Measurements from ENCODE around the gene CHD9.
A peak's percentile ranks its signal among the peaks of the same experiment; 100 is the strongest.
"Not testable (repeated sequence)": the region's sequence is repeated elsewhere in the genome, so short reads cannot be mapped to it uniquely, and the experiment has no call there.

CHD9 gene, protein sequence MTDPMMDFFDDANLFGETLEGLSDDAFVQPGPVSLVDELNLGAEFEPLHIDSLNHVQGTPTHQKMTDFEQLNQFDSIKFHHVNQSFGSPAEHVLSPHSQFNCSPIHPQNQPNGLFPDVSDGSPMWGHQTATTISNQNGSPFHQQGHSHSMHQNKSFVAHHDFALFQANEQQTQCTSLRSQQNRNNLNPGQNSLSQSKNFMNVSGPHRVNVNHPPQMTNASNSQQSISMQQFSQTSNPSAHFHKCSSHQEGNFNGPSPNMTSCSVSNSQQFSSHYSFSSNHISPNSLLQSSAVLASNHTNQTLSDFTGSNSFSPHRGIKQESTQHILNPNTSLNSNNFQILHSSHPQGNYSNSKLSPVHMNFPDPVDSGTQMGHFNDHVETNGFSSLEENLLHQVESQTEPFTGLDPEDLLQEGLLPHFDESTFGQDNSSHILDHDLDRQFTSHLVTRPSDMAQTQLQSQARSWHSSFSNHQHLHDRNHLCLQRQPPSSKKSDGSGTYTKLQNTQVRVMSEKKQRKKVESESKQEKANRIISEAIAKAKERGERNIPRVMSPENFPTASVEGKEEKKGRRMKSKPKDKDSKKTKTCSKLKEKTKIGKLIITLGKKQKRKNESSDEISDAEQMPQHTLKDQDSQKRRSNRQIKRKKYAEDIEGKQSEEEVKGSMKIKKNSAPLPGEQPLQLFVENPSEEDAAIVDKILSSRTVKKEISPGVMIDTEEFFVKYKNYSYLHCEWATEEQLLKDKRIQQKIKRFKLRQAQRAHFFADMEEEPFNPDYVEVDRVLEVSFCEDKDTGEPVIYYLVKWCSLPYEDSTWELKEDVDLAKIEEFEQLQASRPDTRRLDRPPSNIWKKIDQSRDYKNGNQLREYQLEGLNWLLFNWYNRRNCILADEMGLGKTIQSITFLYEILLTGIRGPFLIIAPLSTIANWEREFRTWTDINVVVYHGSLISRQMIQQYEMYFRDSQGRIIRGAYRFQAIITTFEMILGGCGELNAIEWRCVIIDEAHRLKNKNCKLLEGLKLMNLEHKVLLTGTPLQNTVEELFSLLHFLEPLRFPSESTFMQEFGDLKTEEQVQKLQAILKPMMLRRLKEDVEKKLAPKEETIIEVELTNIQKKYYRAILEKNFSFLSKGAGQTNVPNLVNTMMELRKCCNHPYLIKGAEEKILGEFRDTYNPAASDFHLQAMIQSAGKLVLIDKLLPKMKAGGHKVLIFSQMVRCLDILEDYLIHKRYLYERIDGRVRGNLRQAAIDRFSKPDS (N-terminal part only)

DNA sequence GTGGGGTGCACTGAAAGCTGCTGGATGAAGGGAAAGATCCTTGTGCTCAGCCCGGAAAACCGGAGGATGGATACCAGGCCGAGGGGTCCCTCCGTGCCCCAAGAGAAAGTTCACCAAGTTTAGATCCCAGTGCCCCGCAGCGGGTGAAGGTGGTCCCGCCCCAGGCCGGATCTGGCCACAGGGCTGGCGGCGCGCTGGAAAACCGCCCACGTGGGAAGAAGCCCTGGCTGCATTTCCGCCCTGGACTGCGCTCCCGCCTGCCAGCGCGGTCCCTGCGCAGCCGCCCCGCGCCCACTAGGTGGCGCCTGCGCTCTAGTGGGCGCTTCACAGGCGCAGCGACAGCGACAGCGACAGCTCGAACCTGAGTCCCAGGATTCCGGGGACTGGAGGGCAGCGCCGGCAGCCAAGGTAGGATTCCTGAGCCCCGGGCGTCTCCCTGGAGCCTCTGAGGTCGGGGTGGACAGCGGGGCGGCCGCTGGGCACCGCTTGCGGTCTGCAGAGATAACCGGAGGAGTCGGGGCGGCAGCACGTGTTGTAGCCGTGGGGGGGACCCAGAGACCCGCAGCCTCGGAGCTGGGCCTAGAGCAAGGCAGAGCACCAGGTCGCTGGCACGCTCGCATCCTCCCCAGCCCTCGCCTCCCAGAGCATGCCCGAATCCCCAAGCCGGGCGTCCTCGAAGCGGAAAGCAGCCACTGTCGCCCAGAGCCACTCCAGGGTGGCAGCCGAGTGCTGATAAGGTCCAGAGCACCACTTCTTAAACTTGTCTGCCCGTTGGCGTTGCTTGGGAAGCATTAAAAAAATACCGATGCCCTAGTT lies at the start of gene CHD9:
Gene CHD9, plus strand, starts transcription at position 322 of the 816 bp plus-strand sequence. CDS start 101,099 bp downstream, outside the sequence.
- peak; percentile 64 to 70 for DNase-seq

DNA sequence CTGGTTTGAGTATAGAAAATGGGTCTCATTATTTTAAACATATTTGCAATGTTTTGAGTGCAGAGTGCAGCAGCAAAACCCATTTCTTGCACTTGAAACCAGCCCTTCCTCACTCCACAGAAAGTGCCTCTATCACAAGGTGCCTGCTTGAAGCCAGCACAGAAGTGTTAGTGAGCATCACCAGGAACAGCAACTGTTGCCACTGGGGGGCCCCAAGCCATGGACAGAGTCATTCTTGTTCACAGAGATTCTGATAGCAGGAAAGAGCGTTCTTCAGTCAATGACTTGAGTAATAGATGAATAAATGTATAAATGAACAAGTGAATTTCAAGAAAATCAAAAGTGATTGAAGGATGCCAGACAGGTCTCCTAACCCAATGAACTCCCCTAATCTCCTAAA lies 47.7 kb upstream of the CHD9 start:
- no peak for DNase-seq

DNA sequence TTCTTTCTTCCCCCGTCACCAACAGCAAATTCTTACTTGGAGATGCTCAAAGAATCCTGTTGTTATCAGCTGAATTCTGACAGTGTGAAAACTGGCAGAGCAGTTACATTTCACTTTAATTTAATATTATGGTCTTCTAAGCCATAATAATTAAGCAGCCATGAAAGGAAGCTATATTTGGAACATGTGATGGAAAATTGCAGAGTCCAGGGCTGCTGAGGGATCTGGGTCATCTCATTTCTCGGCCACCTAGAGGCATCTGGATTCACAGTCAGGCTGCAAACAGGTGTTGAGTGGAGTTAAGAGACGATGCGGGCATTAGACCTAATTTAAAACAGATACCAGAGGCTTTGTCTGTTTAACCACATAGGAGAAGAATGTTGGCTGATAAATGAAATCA lies 40.5 kb upstream of the CHD9 start:
- DNase-seq = no peak

DNA sequence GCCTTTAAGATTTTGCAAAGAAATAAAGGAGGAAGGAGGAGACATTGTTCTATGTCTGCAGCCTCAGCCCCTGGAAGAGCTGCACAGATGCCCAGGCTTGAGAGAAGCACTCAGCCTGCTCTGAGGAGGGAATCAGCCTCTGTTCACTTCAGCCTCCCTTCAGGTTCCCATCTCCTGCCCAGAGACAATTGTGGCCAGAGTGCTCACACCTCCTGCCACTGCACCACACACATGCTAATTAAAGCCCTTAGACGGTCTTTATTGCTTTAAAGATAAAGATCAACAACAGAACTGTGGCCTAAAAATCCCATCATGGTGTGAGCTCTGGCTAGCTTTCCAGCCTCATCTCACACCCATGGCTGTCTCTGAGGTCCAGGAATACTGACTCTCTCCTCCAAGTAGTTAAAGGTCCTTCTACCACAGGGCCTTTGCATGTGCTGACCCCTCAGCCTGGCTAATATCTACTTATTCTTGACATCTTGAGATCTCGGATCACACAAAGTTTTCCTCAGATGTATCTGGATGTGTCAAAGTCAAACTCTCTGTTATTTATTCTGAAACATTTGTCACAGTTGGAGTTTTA lies 35.9 kb upstream of the CHD9 start:
- no peak for DNase-seq

DNA sequence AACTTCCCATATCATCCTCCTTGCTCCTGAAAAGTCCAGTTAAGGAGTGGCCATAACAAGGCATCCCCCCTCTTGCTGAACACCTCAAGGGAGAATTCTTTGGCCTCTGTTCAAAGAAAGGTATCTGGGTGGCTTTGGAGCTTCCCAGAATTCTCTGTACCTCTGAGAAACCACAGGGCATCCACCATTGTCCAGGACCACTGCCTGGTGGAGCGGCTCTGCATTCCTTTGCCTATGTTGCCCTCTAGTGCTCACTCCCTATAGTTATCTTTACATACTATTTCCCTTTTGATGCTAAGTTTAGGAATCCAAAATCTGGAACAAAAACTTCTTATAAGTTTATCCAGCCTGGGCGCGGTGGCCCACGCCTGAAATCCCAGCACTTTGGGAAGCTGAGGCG lies 32.4 kb upstream of the CHD9 start:
- no peak for DNase-seq

DNA sequence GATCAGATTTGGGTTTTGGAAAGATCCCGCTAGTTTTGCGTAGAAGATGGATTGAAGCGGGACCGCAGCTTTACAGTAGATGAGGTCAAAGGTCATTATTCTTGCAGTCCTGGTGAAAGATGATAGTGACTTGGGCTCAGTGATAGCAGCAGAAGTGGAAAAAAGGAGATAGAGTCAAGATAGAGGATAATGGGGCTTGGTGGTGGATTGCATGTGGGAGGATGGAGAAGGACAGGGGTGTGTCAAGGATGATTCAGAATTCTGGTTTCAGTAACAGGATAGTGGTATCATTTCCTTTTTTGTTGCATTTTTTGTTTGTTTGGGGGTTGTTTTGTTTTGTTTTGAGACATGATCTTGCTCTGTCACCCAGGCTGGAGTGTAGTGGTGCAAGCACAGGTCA lies 30.7 kb upstream of the CHD9 start:
- DNase-seq = no peak

DNA sequence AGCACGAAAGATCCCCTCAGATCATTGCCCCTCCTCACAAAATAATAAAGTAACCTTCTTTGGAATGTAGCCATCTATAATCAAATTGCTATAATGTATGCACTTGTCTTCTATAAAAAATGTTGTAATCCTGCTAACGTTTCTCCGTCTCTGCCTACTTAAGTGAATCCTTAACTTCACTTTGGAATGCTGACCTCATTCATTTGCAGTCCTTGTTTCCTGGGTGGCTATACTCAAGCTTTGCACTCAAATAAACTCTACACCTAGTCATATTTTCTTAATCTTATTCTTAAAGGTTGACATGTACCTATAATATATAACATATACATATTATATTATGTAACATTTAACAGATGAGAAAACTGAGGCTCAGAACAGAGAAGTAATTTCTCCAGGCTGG lies 24.8 kb upstream of the CHD9 start:
- no peak for DNase-seq

DNA sequence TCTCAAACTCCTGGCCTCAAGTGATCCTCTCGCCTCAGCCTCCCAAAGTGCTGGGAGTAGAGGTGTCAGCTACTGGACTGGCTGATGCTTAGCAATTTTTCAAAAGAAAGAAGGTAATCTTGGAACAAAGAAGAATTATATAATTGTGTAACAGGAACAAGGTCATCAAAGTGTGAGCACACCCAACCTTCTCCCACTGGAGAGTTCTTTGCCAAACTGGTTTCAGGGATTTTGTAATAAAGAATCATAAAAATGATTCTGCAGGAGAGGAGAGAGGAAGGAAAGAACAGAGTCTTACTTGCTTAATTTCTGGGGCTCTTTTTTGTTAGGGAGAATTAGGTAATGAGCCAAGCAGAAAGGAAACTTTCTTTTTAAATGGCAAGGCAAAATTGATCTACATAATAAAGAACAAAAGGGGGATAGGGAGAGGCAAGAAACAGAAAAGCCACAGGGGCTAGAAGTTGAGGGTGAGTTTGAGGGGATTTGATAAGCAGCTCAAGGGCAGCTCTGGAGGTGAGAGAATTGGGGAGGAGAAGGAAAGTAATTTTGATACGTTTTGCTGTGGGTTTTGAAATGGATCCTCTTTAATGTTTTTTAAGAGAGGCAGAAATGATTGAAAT lies 23.4 kb upstream of the CHD9 start:
- no peak for DNase-seq

DNA sequence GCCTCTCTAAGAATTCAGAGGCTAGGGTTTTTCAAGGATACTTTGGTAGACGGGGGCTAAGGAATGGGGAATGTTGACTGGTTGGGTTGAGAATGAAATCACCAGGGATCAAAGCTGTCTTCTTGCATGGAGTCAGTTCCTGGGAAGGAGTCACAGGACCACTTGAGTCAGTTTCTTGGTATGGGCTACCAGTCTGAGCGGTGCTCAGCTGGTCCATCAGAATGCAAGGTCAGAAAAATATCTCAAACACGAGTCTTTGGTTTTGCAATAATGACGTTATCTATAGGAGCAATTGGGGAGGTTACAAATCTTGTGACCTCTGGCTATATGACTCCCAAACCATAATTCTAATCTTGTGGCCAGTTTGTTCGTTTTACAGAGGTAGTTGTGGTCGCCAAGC lies 20.5 kb upstream of the CHD9 start:
- DNase-seq = no peak

DNA sequence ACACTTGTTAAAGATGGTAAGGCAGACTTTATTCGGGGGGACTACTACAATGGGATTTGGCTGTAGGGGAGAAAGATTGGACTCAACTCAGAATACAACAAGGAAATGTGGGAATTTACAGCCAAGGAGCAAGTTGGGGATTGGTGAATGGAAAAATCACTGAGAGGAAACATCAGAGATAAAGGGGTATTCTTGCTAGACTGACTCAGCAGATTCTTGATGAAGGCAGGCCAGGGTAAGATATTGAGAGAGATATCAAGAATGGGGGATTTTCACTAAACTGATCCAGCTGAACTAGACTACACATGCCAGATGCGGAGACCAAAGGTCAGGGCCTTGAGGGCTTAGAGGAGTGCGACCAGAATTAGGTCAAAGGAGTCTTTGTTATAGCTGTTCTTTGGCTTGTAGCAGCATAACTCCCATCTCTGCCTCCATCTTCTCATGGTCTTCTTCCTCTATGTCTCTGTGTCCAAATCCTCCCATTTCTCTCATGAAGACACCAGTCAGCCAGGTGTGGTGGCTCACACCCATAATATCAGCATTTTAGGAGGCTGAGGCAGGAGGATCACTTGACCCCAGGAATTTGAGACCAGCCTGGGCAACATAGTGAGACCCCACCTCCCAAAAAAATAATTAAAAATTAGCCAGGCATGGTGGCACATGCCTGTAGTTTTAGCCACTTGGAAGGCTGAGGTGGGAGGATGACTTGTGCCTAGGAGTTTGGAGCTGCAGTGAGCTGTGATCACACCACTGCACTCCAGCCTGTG lies 19.4 kb upstream of the CHD9 start:
- no peak for DNase-seq

DNA sequence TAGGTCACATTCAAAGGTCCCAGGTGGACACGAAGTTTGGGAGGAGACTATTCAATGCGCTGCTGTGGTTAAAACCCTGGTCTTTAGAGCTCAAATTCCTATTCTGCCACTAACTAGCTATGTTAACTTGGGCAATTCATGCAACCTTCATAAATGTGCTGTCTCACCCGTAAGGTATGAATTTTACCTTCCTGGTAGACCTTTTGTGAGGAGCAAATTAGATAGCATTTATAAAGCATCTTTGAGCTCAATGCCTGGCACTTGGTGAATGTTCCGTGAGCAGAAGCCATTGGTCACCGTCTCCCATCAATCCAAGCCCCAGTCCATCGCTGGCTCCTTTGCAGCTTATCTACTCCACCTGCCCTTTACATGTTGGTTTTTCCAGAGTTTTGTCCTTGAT lies 18.7 kb upstream of the CHD9 start:
- DNase-seq = no peak

DNA sequence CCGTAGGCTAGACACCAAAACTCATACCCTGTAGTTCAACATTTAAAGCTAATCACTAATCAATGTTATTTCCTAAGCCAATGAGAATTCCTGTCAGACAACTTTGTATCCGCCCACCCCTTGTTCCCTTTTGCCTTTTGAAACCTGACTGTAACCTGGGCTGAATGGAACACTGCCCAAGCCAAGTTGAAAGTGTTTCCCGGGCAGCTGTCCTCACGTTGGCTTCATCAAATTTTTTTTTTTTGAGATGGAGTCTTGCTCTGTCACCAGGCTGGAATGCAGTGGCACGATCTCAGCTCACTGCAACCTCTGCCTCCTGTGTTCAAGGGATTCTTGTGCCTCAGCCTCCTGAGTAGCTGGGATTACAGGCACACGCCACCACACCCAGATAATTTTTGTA lies 18.1 kb upstream of the CHD9 start:
- DNase-seq = not testable (repeated sequence)

DNA sequence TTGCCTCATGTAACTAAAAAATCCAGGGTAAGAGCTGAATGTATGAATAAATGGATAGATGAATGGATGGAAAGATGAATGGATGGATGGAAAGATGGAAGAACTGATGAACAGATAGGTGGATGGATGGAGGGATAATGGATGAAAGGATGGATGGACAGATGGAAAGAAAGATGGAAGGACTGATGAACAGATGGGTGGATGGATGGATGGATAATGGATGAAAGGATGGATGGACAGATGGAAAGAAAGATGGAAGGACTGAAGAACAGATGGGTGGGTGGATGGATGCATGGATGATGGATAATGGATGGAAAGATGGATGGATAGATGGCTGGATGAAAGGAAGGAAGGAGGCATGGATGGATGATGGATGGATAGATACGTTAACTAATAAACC lies 14.0 kb upstream of the CHD9 start:
- DNase-seq = no peak

DNA sequence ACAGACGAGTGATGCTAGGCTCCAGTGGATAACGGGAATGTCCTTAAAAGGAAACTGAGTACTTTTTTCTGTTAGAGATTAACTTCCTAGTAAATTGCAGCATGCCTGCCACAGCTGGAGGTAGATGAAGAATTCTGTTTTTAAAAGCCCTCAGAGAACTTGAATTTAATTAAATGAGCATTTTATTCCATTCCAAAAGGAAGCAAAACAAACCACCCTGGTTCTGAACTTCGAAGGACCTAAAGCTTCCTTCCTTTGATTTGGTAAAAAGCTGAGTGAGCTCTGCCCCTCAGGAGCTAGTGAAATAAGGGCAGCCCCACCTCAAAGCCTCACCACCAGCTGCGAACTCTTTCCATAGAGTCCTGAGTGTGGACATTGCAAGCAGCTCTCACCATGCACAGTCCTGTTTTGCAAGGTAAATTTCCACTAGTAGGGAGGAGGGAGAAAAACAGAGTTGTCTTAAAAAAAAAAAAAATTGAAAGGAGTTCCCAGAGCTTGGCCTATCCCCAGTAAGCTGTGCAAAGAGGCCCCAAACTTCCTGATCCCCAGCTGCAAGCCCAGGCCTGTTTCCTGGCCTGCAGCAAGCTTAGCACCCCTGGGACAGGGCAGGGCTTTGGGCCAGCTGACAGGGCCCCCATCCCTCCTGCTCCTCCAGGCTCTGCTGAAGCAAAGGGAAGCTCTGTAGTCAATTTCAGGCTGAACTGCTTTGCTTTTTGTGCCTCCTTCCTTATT lies 13.3 kb upstream of the CHD9 start:
- DNase-seq = no peak

DNA sequence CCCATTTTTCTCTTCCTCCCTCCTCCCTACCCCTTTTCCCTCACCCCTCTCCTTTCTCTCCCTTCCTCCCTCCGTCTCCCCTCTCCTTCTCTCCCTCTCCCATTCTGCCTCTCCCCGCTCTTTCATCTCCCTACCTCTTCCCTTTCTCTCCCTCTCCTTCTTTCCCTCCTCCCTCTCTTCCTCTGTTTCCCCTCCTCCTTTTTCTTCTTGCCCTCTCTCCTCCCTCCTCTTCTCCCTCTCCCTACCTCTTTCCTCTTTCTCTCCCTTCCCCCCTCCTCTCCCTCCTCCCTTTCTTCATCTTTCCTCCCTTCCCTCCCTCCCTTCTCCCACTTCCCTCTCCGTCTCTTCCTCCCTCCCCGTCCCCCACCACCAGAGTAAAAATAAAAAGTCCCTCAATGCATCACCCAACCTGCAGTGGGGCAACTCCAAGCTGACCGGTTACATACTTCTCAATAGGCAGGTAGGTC lies 12.5 kb upstream of the CHD9 start:
- DNase-seq = no peak

DNA sequence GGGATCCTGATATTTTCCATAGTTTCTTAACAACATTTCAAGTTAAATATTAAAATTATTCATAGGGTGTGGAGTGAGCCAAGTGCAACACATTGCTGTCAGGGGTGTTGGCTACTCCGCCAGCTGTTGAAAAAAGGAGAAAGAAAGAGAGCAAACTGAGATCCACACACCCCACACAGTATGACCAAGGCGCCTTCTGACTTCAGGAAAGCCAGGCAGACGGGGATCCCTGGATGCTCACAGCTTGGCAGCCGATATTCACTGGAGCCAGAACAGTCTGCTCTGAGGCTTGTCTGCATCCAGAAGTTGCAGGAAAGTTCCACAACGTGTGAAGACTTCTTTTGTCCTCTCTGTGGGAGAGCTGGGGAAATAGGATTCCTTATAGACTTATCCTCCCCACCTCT lies 11.4 kb upstream of the CHD9 start:
- no peak for DNase-seq

DNA sequence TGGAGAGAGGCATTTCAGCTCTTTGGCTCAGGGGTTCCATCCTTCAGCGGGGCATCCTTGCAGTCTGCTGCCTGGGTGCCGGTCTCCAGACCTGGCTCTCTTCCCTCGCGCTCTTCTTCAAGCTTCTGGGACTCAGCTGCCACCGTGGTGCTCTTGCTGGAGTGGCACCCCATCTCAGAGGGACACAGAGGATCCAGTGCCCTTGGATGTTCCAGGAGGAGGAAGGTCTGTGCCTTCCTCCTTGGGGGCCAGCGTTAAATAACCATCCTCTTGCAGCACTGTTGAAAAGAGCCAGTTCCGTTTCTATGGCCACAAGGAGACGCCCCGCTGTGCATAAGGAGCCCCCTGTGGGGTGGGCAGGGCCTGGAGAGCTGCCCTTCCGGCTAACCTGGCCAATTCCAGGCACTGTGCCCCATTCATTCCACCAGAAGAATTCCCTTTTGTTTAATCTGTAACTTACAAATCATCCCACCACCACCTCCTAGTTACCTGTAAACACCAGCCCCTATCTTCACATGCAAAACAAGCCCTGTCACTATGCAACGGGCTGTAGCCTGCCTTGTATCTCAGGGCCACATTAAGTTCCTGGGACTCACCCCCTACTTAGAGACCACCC lies 10.7 kb upstream of the CHD9 start:
- no peak for DNase-seq

DNA sequence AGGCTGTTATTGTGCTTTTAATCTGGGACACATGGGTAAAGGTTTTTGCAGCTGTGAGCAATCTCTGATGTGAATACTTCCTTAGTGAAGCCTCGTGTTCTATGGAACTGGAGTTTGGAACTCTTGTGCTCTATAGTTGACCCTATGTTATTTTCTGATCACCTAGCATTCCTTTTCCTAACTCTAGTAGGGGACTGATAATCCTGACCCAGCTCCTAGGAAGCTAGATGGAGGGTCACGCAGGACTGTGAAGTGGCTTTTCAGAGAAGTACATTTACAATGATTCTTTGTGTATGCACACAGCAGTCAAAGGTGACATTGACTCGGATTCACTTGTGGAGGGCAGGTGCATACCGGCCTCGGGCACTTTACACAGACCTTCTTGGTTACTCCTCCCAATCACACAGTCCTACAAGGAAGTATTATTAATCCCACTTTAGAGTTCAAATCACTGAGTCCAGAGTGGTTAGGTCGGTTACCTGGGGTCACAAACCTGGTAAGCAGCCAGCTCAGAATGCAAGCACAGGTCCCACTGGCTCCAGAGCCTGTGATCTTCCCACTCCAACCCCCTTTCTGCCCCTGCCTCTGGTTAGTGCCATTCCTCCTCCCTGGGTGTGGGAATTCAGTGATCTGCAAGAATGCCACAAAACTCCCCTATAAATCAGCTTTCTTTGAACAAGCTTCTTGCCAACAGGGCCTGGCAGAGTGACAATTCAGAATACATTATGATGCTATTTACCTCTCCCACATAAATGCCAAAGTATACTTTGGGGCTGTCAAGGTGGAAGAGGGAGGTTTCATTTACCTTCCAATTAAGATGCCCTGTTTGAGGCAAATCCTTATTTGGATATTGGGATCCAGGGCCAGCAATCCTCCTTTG lies 9.2 kb upstream of the CHD9 start:
- no peak for DNase-seq
